Neural progenitor cell (in vitro differentiated cells): ENCODE results near the gene ARAP3. TPM values are rescaled to one million over a fixed set of nuclear protein-coding genes. Genes with fewer than 3 reads are reported as not detected.

Source experiments
- DNase-seq: peaks from one replicate; pipeline ENCODE4 v3.0.0-alpha.2; 2016; ENCODE audit warnings: low spot score
- H2AFZ ChIP-seq: fragments of 200-600 bp; sonication (generic); replicated peaks from 2 replicates; pipeline ENCODE4 v1.6.1; 2016; ENCODE audit warnings: antibody characterized with exemption
- H3F3A ChIP-seq: fragments of 200-600 bp; sonication (generic); 2 replicates; pipeline ENCODE4 v1.6.1; 2016; ENCODE audit warnings: antibody characterized with exemption, low read depth
- H3K27ac ChIP-seq: fragments of 200-600 bp; sonication (generic); 2 replicates; pipeline ENCODE4 v1.5.1; 2016; ENCODE audit warnings: mild to moderate bottlenecking
- H3K27me3 ChIP-seq: fragments of 200-600 bp; sonication (generic); 2 replicates; pipeline ENCODE4 v1.6.1; 2016; ENCODE audit warnings: mild to moderate bottlenecking, moderate library complexity
- H3K36me3 ChIP-seq: fragments of 200-600 bp; sonication (generic); 2 replicates; pipeline ENCODE4 v1.5.1; 2016
- H3K4me1 ChIP-seq: fragments of 200-600 bp; sonication (generic); 2 replicates; pipeline ENCODE4 v1.6.1; 2016; ENCODE audit warnings: mixed run types
- H3K4me2 ChIP-seq: fragments of 200-600 bp; sonication (generic); 2 replicates; pipeline ENCODE4 v1.6.1; 2016
- H3K4me3 ChIP-seq: fragments of 200-600 bp; sonication (generic); 2 replicates; pipeline ENCODE4 v1.5.1; 2016
- H3K79me2 ChIP-seq: fragments of 200-600 bp; sonication (generic); 2 replicates; pipeline ENCODE4 v1.6.1; 2016; ENCODE audit warnings: low read depth
- H3K9ac ChIP-seq: fragments of 200-600 bp; sonication (generic); 2 replicates; pipeline ENCODE4 v1.6.1; 2016
- H3K9me3 ChIP-seq: fragments of 200-600 bp; sonication (generic); 2 replicates; pipeline ENCODE4 v1.5.1; 2016; ENCODE audit warnings: low read depth
- H4K20me1 ChIP-seq: fragments of 200-600 bp; sonication (generic); 2 replicates; pipeline ENCODE4 v1.6.1; 2016; ENCODE audit warnings: low read depth
- H3K27ac Mint-ChIP-seq: 3 replicates; pipeline ENCODE4 v1.8.0; 2021; ENCODE audit warnings: mixed read lengths
- H3K27me3 Mint-ChIP-seq: 2 replicates; pipeline ENCODE4 v1.8.0; 2022; ENCODE audit warnings: low read depth, mild to moderate bottlenecking, inconsistent platforms, moderate library complexity, mixed read lengths; ENCODE audit not compliant: insufficient read depth
- H3K36me3 Mint-ChIP-seq: 3 replicates; pipeline ENCODE4 v1.8.0; 2021; ENCODE audit warnings: mixed read lengths
- H3K4me1 Mint-ChIP-seq: 3 replicates; pipeline ENCODE4 v1.8.0; 2021; ENCODE audit warnings: mixed read lengths
- H3K4me3 Mint-ChIP-seq: 3 replicates; pipeline ENCODE4 v1.8.0; 2021; ENCODE audit warnings: mild to moderate bottlenecking, moderate library complexity, mixed read lengths
- H3K9me3 Mint-ChIP-seq: 3 replicates; pipeline ENCODE4 v1.8.0; 2020; ENCODE audit warnings: mixed read lengths
- EZH2 ChIP-seq: fragments of 200-600 bp; sonication (generic); IDR thresholded peaks from 2 replicates; pipeline ENCODE4 v1.6.1; 2017; ENCODE audit warnings: antibody characterized with exemption, mild to moderate bottlenecking, moderate library complexity
- EZH2phosphoT487 ChIP-seq: fragments of 200-600 bp; sonication (generic); IDR thresholded peaks from 2 replicates; pipeline ENCODE4 v1.6.1; 2017; ENCODE audit warnings: antibody characterized with exemption
- total RNA-seq: library from RNA; depleted of rRNA; stranded (reverse); fragments of >200 nt; gene quantifications from 2 replicates; pipeline ENCODE4 v1.2.3, GENCODE V29; 2015; ENCODE audit warnings: low replicate concordance
- TF ChIP-seq, protein P1 (sequence below): fragments of 200-600 bp; sonication (generic); IDR thresholded peaks from 2 replicates; pipeline ENCODE4 v1.5.1; 2017; ENCODE audit warnings: antibody characterized with exemption, mild to moderate bottlenecking

The ARAP3 gene
- total RNA-seq, 1 donor from 2014 or later, result 7.6 TPM

DNA sequence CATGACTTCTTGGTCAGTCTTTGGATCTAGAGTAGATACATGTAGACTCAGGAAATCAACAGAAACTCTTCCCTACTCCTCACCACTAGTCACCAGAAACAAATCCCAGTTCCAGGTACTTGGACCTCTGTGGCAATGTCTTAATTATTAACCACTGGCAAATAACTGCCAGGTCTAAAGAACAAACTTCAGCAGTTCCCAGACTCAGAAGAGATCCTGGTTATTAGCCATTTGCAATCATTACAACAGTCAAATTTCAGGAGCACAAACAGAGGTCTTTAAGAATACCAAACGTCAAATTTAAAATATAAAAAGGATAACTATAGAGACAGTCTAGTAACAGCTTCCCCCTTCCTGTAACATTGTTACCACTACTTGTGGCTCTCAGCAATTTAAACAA is 73.5 kb downstream of the ARAP3 start:
- Mint-ChIP-seq H3K27ac (no peak overlapping the region), H3K36me3 (peaks cover 2% of the 10 kb centered on the region), H3K4me1 (peaks cover 15% of the 10 kb centered on the region), H3K4me3 (no peak overlapping the region), H3K27me3 (no peaks in the 10 kb centered on the region), H3K9me3 (no peaks in the 10 kb centered on the region)
- H3K9ac ChIP-seq, result no peak overlapping the region
- no peaks in the 10 kb centered on the region for H3K27me3 ChIP-seq
- H3F3A ChIP-seq, result peaks cover 17% of the 10 kb centered on the region
- TF ChIP-seq EZH2, result no peak
- TF ChIP-seq, protein P1, sequence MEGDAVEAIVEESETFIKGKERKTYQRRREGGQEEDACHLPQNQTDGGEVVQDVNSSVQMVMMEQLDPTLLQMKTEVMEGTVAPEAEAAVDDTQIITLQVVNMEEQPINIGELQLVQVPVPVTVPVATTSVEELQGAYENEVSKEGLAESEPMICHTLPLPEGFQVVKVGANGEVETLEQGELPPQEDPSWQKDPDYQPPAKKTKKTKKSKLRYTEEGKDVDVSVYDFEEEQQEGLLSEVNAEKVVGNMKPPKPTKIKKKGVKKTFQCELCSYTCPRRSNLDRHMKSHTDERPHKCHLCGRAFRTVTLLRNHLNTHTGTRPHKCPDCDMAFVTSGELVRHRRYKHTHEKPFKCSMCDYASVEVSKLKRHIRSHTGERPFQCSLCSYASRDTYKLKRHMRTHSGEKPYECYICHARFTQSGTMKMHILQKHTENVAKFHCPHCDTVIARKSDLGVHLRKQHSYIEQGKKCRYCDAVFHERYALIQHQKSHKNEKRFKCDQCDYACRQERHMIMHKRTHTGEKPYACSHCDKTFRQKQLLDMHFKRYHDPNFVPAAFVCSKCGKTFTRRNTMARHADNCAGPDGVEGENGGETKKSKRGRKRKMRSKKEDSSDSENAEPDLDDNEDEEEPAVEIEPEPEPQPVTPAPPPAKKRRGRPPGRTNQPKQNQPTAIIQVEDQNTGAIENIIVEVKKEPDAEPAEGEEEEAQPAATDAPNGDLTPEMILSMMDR, result no peak
- TF ChIP-seq EZH2phosphoT487, result no peak
- H3K4me2 ChIP-seq, result no peak overlapping the region
- DNase-seq, result no peak
- H2AFZ ChIP-seq, result no peak overlapping the region
- H3K79me2 ChIP-seq, result peaks cover 98% of the 10 kb centered on the region
- H4K20me1 ChIP-seq, result peaks cover 15% of the 10 kb centered on the region
- H3K27ac ChIP-seq, result no peak overlapping the region
- peaks cover 13% of the 10 kb centered on the region for H3K4me1 ChIP-seq
- H3K4me3 ChIP-seq, result no peak overlapping the region
- H3K36me3 ChIP-seq, result no peaks in the 10 kb centered on the region
- no peaks in the 10 kb centered on the region for H3K9me3 ChIP-seq

DNA sequence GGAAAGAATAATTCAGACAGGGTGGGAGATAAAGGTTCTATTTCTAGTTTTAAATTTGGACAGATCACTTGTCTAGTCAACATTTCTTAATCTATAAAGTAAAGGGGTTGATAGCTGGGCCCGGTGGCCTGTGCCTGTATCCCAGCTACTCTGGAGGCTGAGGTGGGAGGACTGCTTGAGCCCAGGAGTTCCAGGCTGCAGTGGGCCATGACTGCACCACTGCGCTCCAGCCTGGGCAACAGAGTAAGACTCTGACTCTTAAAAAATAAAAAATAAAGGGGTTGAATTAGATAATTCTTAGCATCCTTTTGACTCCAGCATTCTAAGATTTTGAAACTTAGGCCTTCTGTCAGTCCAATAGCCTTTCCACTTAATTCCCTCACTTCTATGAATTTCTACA is 74.0 kb downstream of the ARAP3 start:
- Mint-ChIP-seq H3K27me3 (no peaks in the 10 kb centered on the region), H3K9me3 (no peaks in the 10 kb centered on the region), H3K4me1 (peaks cover 10% of the 10 kb centered on the region), H3K27ac (no peak overlapping the region), H3K36me3 (peaks cover 2% of the 10 kb centered on the region), H3K4me3 (no peak overlapping the region)
- TF ChIP-seq, protein P1, result no peak
- TF ChIP-seq EZH2 (no peak), EZH2phosphoT487 (no peak)
- peaks cover 12% of the 10 kb centered on the region for H3F3A ChIP-seq
- no peak overlapping the region for H3K4me3 ChIP-seq
- H3K27me3 ChIP-seq, result no peaks in the 10 kb centered on the region
- H3K4me1 ChIP-seq, result peaks cover 8% of the 10 kb centered on the region
- no peak for DNase-seq
- no peak overlapping the region for H2AFZ ChIP-seq
- no peak overlapping the region for H3K4me2 ChIP-seq
- no peak overlapping the region for H3K27ac ChIP-seq
- peaks cover 16% of the 10 kb centered on the region for H4K20me1 ChIP-seq
- no peaks in the 10 kb centered on the region for H3K36me3 ChIP-seq
- peaks cover 98% of the 10 kb centered on the region for H3K79me2 ChIP-seq
- no peaks in the 10 kb centered on the region for H3K9me3 ChIP-seq
- no peak overlapping the region for H3K9ac ChIP-seq

DNA sequence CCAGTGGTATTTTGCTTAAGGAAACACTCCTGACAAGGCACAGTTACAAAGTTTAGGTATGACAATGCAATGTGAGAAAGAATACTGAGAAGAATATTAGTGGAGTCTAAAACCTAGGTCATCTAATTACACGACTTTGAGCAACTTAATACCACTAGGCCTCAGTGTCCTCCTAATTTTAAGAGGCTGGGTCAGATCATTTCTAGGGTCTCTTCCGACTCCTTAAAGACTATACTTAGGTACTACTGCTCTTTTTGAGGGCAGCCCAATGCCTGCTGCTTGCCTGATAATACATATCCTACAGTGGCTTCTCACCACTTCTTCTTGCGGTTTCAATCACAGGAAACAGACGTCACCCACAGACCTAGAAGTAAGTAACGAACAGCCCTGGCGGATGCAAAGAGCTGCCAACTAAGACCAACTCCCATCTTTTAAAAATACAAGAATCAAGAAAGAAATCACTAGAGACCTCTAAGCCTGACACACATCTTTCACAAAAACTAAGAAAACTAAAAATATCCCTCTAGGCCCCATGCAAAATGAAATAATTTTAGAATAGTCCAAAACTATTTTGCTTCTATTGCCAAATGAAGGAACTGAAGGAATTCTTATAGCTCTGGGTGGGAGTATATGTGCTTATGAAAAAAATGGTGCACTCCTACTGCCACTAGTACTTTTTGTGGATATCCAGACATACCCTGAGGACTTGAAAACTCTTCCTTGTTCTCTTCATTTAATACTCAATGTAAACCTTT is 76.3 kb downstream of the ARAP3 start:
- DNase-seq, result no peak
- Histone ChIP-seq H3K27ac (no peak overlapping the region), H3K79me2 (peaks cover 95% of the 10 kb centered on the region), H3K36me3 (no peaks in the 10 kb centered on the region), H3K4me3 (no peak overlapping the region), H3K9ac (no peak overlapping the region), H2AFZ (no peak overlapping the region), H3K27me3 (no peaks in the 10 kb centered on the region), H3K9me3 (no peaks in the 10 kb centered on the region), H3K4me2 (no peak overlapping the region), H3F3A (no peaks in the 10 kb centered on the region), H4K20me1 (peaks cover 26% of the 10 kb centered on the region), H3K4me1 (peaks cover 4% of the 10 kb centered on the region)
- Mint-ChIP-seq H3K36me3 (peaks cover 2% of the 10 kb centered on the region), H3K4me1 (peaks cover 7% of the 10 kb centered on the region), H3K9me3 (no peaks in the 10 kb centered on the region), H3K27ac (no peak overlapping the region), H3K27me3 (no peaks in the 10 kb centered on the region), H3K4me3 (no peak overlapping the region)
- TF ChIP-seq, protein P1, result no peak
- TF ChIP-seq EZH2 (no peak), EZH2phosphoT487 (no peak)
